ENCODE measurements around the gene DBN1.

Gene DBN1

DNA sequence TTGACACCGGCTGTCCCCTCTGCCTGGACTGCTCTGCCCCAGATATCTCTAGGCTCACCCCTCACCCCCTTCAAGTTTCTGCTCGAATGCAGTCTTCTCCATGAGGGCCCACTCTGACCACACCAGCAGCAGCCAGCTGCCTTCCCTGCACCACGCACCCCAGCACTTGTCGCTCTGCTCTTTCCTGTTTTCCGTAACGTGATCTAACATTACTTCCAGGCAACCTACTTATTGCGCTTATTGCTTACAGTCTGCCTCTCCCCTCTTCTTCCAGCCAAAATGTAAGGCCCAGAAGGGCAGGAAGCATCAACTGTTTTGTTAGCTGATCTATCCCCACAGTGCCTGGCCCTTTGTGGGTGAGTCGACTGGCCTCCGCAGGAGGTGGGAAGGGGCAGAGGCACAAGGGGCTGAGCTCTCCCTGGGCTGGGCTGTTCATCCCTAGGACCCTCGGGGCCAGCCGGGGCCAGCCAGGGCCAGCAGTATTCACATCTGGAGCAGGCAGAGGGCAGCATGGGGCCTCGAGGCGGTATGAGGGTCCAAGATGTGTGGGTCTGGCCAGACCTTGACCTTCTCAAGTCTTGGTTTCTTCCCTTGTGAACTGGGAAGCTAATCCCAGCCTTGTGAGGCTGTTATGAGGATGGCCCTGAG is 11.6 kb upstream of the DBN1 start:
- DNase-seq (ENCODE audit: low spot score) (no peak), ATAC-seq (ENCODE audit: low read depth) (peak; percentile 3)
- Histone ChIP-seq H3K9me3 (ENCODE audit: severe bottlenecking) (no peaks in the 10 kb centered on the region), H3K27ac (ENCODE audit: poor library complexity, severe bottlenecking) (no peak overlapping the region), H3K36me3 (ENCODE audit: low read depth) (peaks cover 55% of the 10 kb centered on the region), H3K4me1 (ENCODE audit: insufficient read depth, poor library complexity, severe bottlenecking) (no peaks in the 10 kb centered on the region), H3K4me3 (ENCODE audit: severe bottlenecking) (no peak overlapping the region), H3K27me3 (ENCODE audit: insufficient read depth, poor library complexity, severe bottlenecking) (no peaks in the 10 kb centered on the region)
- TF ChIP-seq, protein P1, sequence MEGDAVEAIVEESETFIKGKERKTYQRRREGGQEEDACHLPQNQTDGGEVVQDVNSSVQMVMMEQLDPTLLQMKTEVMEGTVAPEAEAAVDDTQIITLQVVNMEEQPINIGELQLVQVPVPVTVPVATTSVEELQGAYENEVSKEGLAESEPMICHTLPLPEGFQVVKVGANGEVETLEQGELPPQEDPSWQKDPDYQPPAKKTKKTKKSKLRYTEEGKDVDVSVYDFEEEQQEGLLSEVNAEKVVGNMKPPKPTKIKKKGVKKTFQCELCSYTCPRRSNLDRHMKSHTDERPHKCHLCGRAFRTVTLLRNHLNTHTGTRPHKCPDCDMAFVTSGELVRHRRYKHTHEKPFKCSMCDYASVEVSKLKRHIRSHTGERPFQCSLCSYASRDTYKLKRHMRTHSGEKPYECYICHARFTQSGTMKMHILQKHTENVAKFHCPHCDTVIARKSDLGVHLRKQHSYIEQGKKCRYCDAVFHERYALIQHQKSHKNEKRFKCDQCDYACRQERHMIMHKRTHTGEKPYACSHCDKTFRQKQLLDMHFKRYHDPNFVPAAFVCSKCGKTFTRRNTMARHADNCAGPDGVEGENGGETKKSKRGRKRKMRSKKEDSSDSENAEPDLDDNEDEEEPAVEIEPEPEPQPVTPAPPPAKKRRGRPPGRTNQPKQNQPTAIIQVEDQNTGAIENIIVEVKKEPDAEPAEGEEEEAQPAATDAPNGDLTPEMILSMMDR (IDR thresholded peaks at IDR 0.05; ENCODE audit: poor library complexity, severe bottlenecking): no peak

DNA sequence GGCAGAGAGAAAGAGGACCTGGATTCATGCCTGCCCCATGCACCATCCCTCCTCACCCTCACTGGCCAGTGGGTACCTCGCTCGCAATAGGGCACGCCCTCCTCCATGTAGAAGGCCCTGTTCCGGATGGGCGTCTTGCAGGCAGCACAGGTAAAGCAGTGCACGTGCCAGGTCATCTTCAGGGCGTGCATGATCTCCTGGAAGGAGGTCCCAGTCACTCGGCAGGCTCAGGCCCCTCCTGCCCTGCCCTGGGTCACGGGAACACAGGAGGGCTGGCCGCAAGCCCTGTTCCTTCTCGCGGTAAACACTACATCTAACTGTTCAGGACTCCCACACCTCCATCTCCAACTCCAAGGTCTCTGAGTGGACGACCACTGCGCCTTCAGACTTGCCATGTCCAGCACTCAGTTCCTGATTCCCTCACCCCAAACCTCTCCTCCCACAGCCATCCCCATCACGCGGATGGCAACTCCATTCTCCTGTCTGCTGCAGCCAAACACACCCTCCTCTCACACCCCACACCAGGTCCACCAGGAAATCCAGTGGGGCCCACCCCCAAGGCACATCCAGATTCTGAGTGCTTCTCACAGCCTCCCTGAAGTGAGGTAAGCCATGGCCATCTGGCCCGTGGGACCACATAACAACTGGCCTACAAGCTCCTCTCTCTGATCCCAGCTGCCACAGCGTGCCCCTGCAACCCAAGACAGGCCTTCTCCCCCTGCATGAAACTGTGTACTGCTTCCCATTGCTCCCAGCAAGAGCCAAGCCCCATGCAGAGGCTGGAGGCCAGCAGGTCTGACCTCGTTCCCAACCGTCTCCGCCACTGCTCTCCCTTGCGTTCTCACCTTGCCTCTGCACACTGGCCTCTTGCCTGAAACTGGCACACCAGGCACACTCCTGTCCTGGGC is 10.8 kb upstream of the DBN1 start:
- peaks cover 48% of the 10 kb centered on the region for H3K36me3 ChIP-seq (ENCODE audit: low read depth)

DNA sequence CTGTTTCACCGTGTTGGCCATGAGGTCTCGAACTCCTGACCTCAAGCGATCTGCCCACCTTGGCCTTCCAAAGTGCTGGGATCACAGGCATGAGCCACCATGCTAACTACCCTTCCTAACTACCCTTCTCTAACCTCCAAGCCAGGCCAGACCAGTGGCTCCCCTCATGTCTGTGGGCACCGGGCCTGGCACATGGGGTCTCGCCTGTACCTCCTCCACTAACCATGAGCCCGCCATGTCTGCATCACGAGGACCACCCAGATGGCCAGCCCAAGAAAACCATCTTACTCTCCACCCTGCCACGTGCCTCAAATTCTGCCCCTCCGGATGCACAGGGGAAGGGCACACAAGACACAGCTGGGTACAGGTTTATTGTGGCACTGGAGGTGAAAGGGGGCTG is 9.6 kb upstream of the DBN1 start:
- no peak overlapping the region for H3K27ac ChIP-seq (ENCODE audit: poor library complexity, severe bottlenecking)
- H3K36me3 ChIP-seq (ENCODE audit: low read depth): peaks cover 36% of the 10 kb centered on the region
- DNase-seq (ENCODE audit: low spot score): no peak
- H3K4me3 ChIP-seq (ENCODE audit: severe bottlenecking): no peak overlapping the region
- H3K27me3 ChIP-seq (ENCODE audit: insufficient read depth, poor library complexity, severe bottlenecking): no peaks in the 10 kb centered on the region
- TF ChIP-seq, protein P1 (IDR thresholded peaks at IDR 0.05; ENCODE audit: poor library complexity, severe bottlenecking): no peak
- no peak for ATAC-seq (ENCODE audit: low read depth)
- no peaks in the 10 kb centered on the region for H3K9me3 ChIP-seq (ENCODE audit: severe bottlenecking)
- peaks cover 9% of the 10 kb centered on the region for H3K4me1 ChIP-seq (ENCODE audit: insufficient read depth, poor library complexity, severe bottlenecking)

More for the DNA sequence above, 10.8 kb upstream of the DBN1 start:
- no peak overlapping the region for H3K4me3 ChIP-seq (ENCODE audit: severe bottlenecking)
- no peak for DNase-seq (ENCODE audit: low spot score)
- H3K27ac ChIP-seq (ENCODE audit: poor library complexity, severe bottlenecking): no peak overlapping the region
- no peaks in the 10 kb centered on the region for H3K27me3 ChIP-seq (ENCODE audit: insufficient read depth, poor library complexity, severe bottlenecking)
- H3K4me1 ChIP-seq (ENCODE audit: insufficient read depth, poor library complexity, severe bottlenecking): peaks cover under 1% of the 10 kb centered on the region
- TF ChIP-seq, protein P1 (IDR thresholded peaks at IDR 0.05; ENCODE audit: poor library complexity, severe bottlenecking): no peak
- no peaks in the 10 kb centered on the region for H3K9me3 ChIP-seq (ENCODE audit: severe bottlenecking)
- ATAC-seq (ENCODE audit: low read depth): peak; percentile 3

DNA sequence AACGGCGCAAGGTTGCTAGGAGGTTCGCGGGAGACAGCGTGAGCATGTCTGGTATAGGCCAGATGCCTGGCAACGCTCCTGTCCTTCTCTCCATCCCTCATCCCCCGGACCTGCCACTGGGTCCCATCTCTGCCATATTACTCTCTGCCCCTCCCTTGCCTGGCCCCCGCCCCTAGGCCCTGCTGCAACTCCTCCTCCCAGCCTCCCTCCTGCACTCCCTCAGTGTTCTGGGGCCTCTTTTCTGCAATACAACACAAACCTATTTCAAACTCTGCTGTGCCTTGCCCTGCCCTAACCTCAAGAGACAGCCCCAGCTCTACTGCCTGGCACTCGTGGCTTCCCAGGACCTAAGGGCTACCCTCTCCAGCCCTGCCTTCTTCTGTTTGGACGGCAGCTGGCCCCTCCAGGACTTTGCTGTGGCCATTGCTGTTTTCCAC is 8.9 kb upstream of the DBN1 start:
- ATAC-seq (ENCODE audit: low read depth) (peak; percentile 3), DNase-seq (ENCODE audit: low spot score) (no peak)
- Histone ChIP-seq H3K27ac (ENCODE audit: poor library complexity, severe bottlenecking) (no peak overlapping the region), H3K9me3 (ENCODE audit: severe bottlenecking) (no peaks in the 10 kb centered on the region), H3K36me3 (ENCODE audit: low read depth) (peaks cover 29% of the 10 kb centered on the region), H3K4me1 (ENCODE audit: insufficient read depth, poor library complexity, severe bottlenecking) (peaks cover 9% of the 10 kb centered on the region), H3K27me3 (ENCODE audit: insufficient read depth, poor library complexity, severe bottlenecking) (no peaks in the 10 kb centered on the region), H3K4me3 (ENCODE audit: severe bottlenecking) (no peak overlapping the region)
- TF ChIP-seq, protein P1 (IDR thresholded peaks at IDR 0.05; ENCODE audit: poor library complexity, severe bottlenecking): no peak

Measured in RWPE2 (cell line).